ENCODE data around the gene SHH. TPM values are rescaled to one million over a fixed set of nuclear protein-coding genes. Genes with fewer than 3 reads are reported as not detected.

SHH gene
- total RNA-seq, 1 donor from 2014 or later = 0.11 TPM

DNA sequence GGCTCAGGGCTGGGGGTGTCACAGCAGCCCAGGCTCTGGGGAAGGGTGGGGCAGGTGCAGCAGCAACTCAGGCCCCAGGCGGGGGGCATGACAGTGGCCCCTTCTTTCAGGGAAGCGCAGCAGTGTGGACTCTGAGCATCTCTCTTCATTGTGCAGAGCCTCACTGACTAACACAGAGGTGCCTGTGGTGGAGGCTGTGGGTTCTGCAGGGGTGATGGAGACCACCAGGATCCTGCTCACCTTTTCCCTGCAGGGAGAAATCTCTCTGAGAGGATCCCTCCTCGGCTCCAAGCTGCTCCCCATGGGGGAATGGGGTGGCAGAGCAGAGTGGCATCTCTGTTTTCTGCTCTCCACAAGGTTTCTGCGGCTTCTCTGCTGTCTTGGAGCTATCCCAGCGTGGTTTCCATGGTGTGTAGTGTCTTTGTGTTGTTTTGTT, 37.8 kb upstream of the SHH start:
- TF ChIP-seq, protein P1, sequence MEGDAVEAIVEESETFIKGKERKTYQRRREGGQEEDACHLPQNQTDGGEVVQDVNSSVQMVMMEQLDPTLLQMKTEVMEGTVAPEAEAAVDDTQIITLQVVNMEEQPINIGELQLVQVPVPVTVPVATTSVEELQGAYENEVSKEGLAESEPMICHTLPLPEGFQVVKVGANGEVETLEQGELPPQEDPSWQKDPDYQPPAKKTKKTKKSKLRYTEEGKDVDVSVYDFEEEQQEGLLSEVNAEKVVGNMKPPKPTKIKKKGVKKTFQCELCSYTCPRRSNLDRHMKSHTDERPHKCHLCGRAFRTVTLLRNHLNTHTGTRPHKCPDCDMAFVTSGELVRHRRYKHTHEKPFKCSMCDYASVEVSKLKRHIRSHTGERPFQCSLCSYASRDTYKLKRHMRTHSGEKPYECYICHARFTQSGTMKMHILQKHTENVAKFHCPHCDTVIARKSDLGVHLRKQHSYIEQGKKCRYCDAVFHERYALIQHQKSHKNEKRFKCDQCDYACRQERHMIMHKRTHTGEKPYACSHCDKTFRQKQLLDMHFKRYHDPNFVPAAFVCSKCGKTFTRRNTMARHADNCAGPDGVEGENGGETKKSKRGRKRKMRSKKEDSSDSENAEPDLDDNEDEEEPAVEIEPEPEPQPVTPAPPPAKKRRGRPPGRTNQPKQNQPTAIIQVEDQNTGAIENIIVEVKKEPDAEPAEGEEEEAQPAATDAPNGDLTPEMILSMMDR (IDR thresholded peaks at IDR 0.05) = no peak
- Mint-ChIP-seq H3K27me3 (ENCODE audit: unreplicated experiment) (peaks cover 13% of the 10 kb centered on the region), H3K36me3 (ENCODE audit: unreplicated experiment) (no peaks in the 10 kb centered on the region), H3K4me1 (ENCODE audit: unreplicated experiment) (no peaks in the 10 kb centered on the region), H3K4me3 (ENCODE audit: unreplicated experiment) (no peak overlapping the region), H3K27ac (ENCODE audit: unreplicated experiment) (no peak overlapping the region), H3K9me3 (ENCODE audit: unreplicated experiment) (peaks cover 5% of the 10 kb centered on the region)
- peak; percentile 65 for DNase-seq (ENCODE audit: extremely low spot score, unreplicated experiment)

DNA sequence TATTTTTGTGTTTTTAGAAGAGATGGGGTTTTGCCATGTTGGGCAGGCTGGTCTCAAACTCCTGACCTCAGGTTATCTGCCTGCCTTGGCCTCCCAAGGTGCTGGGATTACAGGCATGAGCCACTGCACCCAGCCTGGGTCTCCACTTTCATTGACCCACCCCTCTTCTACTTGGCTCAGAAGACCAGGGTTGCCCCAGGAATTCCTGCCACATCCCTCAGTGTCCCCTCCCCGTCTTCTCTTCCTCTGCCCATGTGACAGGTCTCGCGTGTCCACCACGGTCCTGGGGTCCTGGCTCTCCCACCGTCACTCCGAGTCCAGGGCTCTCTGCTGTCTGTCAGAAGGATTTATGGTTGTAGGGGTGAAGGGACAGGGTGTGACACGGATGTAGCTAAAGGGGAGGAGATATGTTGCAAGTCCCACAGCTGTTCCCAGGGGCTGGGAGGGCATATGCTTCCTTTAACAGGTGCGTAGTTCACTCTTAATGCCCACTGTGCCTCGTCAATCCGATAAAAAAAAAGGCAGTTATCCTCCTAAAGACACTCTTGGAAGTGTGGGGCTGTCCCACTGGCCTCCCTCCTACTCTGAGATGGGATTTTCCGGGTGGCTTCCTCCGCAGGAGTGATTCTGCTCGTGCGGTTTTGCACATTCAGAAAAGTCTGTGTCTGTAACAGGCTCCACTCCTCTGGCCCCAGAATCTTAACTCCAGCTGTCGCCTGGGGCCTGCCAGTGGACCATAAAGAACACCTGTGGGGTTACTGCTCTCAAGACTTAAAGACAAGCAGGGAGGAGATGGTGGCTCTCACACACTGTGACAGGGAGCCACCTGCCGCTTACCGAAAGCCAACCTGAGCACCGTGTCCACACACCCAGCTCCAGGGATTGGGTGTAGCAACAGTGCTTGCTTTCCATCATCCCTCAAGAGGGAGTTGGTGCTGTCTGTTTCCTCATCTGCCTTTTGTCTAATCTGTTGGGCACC, 36.7 kb upstream of the SHH start:
- TF ChIP-seq, protein P1 (IDR thresholded peaks at IDR 0.05) = no peak
- Mint-ChIP-seq H3K4me1 (ENCODE audit: unreplicated experiment) (no peaks in the 10 kb centered on the region), H3K4me3 (ENCODE audit: unreplicated experiment) (no peak overlapping the region), H3K27ac (ENCODE audit: unreplicated experiment) (no peak overlapping the region), H3K27me3 (ENCODE audit: unreplicated experiment) (peaks cover 10% of the 10 kb centered on the region), H3K9me3 (ENCODE audit: unreplicated experiment) (no peaks in the 10 kb centered on the region), H3K36me3 (ENCODE audit: unreplicated experiment) (no peaks in the 10 kb centered on the region)
- no peak for DNase-seq (ENCODE audit: extremely low spot score, unreplicated experiment)

GRCh38 chr7:155847821-155848435, 35.7 kb upstream of the SHH start:
- H3K9me3 Mint-ChIP-seq (ENCODE audit: unreplicated experiment) = no peaks in the 10 kb centered on the region
- H3K4me1 Mint-ChIP-seq (ENCODE audit: unreplicated experiment) = no peaks in the 10 kb centered on the region
- no peak for DNase-seq (ENCODE audit: extremely low spot score, unreplicated experiment)
- H3K36me3 Mint-ChIP-seq (ENCODE audit: unreplicated experiment) = no peaks in the 10 kb centered on the region
- no peak overlapping the region for H3K4me3 Mint-ChIP-seq (ENCODE audit: unreplicated experiment)
- H3K27ac Mint-ChIP-seq (ENCODE audit: unreplicated experiment) = no peak overlapping the region
- TF ChIP-seq, protein P1 (IDR thresholded peaks at IDR 0.05) = no peak
- H3K27me3 Mint-ChIP-seq (ENCODE audit: unreplicated experiment) = peaks cover 9% of the 10 kb centered on the region

DNA sequence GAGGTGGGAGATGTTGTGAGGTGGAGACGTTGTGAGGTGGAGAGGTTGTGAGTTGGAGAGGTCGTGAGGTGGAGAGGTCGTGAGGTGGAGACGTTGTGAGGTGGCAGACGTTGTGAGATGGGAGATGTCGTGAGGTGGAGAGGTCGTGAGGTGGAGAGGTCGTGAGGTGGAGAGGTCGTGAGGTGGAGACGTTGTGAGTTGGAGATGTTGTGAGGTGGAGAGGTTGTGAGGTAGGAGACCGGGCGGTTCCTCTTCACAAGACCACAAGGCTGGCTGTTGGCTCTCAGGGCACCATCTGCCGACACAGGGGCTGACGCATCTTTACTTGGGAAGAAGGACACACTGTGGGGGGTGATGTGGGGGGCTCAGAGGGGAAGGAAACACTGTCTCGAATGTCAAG, 34.7 kb upstream of the SHH start:
- no peak overlapping the region for H3K4me3 Mint-ChIP-seq (ENCODE audit: unreplicated experiment)

More for the DNA sequence above, 34.7 kb upstream of the SHH start:
- no peak for DNase-seq (ENCODE audit: extremely low spot score, unreplicated experiment)
- H3K9me3 Mint-ChIP-seq (ENCODE audit: unreplicated experiment) = no peaks in the 10 kb centered on the region
- no peaks in the 10 kb centered on the region for H3K4me1 Mint-ChIP-seq (ENCODE audit: unreplicated experiment)
- TF ChIP-seq, protein P1 (IDR thresholded peaks at IDR 0.05) = no peak
- H3K36me3 Mint-ChIP-seq (ENCODE audit: unreplicated experiment) = no peaks in the 10 kb centered on the region
- H3K27ac Mint-ChIP-seq (ENCODE audit: unreplicated experiment) = no peak overlapping the region
- H3K27me3 Mint-ChIP-seq (ENCODE audit: unreplicated experiment) = peaks cover 2% of the 10 kb centered on the region
